Nasal cavity respiratory epithelium epithelial cell of viscerocranial mucosa (primary cell): ENCODE measurements around the gene OR13A1. TPM values are rescaled to one million over a fixed set of nuclear protein-coding genes. Genes with fewer than 3 reads are reported as not detected.

Experiments
- total RNA-seq: library from RNA; depleted of rRNA; stranded (reverse); fragments of >200 nt; gene quantifications from 2 replicates; pipeline ENCODE4 v1.2.3, GENCODE V29; 2014

Gene OR13A1
- 0.07 TPM in 1 of 2 replicates, not detected in the other for total RNA-seq

GRCh38 chr10:45315508-45315907 is at the start of gene OR13A1:
TSS of gene OR13A1 (minus strand) at chr10:45315608. CDS start at chr10:45304422, 11,186 bp downstream.

Other genes with a start within 250 kb of the OR13A1 start
- under 0.01 and 5.6 TPM in 2 replicates for gene ALOX5, start 58.6 kb upstream of the OR13A1 start, total RNA-seq